Neural progenitor cell (in vitro differentiated cells): Measurements from ENCODE around the gene GPR132. TPM values are rescaled to one million over a fixed set of nuclear protein-coding genes. Genes with fewer than 3 reads are reported as not detected.

Experiments used
- DNase-seq: peaks from one replicate; pipeline ENCODE4 v3.0.0-alpha.2; 2016; ENCODE audit warnings: low spot score
- H2AFZ ChIP-seq: fragments of 200-600 bp; sonication (generic); replicated peaks from 2 replicates; pipeline ENCODE4 v1.6.1; 2016; ENCODE audit warnings: antibody characterized with exemption
- H3F3A ChIP-seq: fragments of 200-600 bp; sonication (generic); 2 replicates; pipeline ENCODE4 v1.6.1; 2016; ENCODE audit warnings: antibody characterized with exemption, low read depth
- H3K27ac ChIP-seq: fragments of 200-600 bp; sonication (generic); 2 replicates; pipeline ENCODE4 v1.5.1; 2016; ENCODE audit warnings: mild to moderate bottlenecking
- H3K27me3 ChIP-seq: fragments of 200-600 bp; sonication (generic); 2 replicates; pipeline ENCODE4 v1.6.1; 2016; ENCODE audit warnings: mild to moderate bottlenecking, moderate library complexity
- H3K36me3 ChIP-seq: fragments of 200-600 bp; sonication (generic); 2 replicates; pipeline ENCODE4 v1.5.1; 2016
- H3K4me1 ChIP-seq: fragments of 200-600 bp; sonication (generic); 2 replicates; pipeline ENCODE4 v1.6.1; 2016; ENCODE audit warnings: mixed run types
- H3K4me2 ChIP-seq: fragments of 200-600 bp; sonication (generic); 2 replicates; pipeline ENCODE4 v1.6.1; 2016
- H3K4me3 ChIP-seq: fragments of 200-600 bp; sonication (generic); 2 replicates; pipeline ENCODE4 v1.5.1; 2016
- H3K79me2 ChIP-seq: fragments of 200-600 bp; sonication (generic); 2 replicates; pipeline ENCODE4 v1.6.1; 2016; ENCODE audit warnings: low read depth
- H3K9ac ChIP-seq: fragments of 200-600 bp; sonication (generic); 2 replicates; pipeline ENCODE4 v1.6.1; 2016
- H3K9me3 ChIP-seq: fragments of 200-600 bp; sonication (generic); 2 replicates; pipeline ENCODE4 v1.5.1; 2016; ENCODE audit warnings: low read depth
- H4K20me1 ChIP-seq: fragments of 200-600 bp; sonication (generic); 2 replicates; pipeline ENCODE4 v1.6.1; 2016; ENCODE audit warnings: low read depth
- H3K27ac Mint-ChIP-seq: 3 replicates; pipeline ENCODE4 v1.8.0; 2021; ENCODE audit warnings: mixed read lengths
- H3K27me3 Mint-ChIP-seq: 2 replicates; pipeline ENCODE4 v1.8.0; 2022; ENCODE audit warnings: low read depth, mild to moderate bottlenecking, inconsistent platforms, moderate library complexity, mixed read lengths; ENCODE audit not compliant: insufficient read depth
- H3K36me3 Mint-ChIP-seq: 3 replicates; pipeline ENCODE4 v1.8.0; 2021; ENCODE audit warnings: mixed read lengths
- H3K4me1 Mint-ChIP-seq: 3 replicates; pipeline ENCODE4 v1.8.0; 2021; ENCODE audit warnings: mixed read lengths
- H3K4me3 Mint-ChIP-seq: 3 replicates; pipeline ENCODE4 v1.8.0; 2021; ENCODE audit warnings: mild to moderate bottlenecking, moderate library complexity, mixed read lengths
- H3K9me3 Mint-ChIP-seq: 3 replicates; pipeline ENCODE4 v1.8.0; 2020; ENCODE audit warnings: mixed read lengths
- EZH2 ChIP-seq: fragments of 200-600 bp; sonication (generic); IDR thresholded peaks from 2 replicates; pipeline ENCODE4 v1.6.1; 2017; ENCODE audit warnings: antibody characterized with exemption, mild to moderate bottlenecking, moderate library complexity
- EZH2phosphoT487 ChIP-seq: fragments of 200-600 bp; sonication (generic); IDR thresholded peaks from 2 replicates; pipeline ENCODE4 v1.6.1; 2017; ENCODE audit warnings: antibody characterized with exemption
- total RNA-seq: library from RNA; depleted of rRNA; stranded (reverse); fragments of >200 nt; gene quantifications from 2 replicates; pipeline ENCODE4 v1.2.3, GENCODE V29; 2015; ENCODE audit warnings: low replicate concordance
- TF ChIP-seq, protein P1 (sequence below): fragments of 200-600 bp; sonication (generic); IDR thresholded peaks from 2 replicates; pipeline ENCODE4 v1.5.1; 2017; ENCODE audit warnings: antibody characterized with exemption, mild to moderate bottlenecking

The GPR132 gene
- total RNA-seq, 1 donor from 2014 or later = 0.51 TPM

DNA sequence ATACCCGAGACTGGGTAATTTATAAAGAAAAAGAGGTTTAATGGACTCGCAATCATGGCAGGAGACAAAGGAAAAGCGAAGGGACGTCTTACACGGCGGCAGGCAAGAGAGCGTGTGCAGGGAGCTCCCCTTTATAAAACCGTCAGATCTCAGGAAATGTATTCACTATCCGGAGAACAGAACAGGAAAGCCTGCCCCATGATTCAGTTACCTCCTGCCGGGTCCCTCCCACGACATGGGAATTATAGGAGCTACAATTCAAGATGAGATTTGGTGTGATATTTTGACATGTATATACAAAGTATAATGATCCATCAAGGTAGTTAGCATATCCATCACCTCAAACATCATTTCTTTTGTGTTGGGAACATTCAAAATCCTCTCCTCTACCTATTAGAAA, 42.1 kb downstream of the GPR132 start:
- H3K4me1 ChIP-seq = peaks cover 17% of the 10 kb centered on the region
- H3K4me2 ChIP-seq = no peak overlapping the region
- peaks cover 38% of the 10 kb centered on the region for H3K4me1 Mint-ChIP-seq
- peaks cover 6% of the 10 kb centered on the region for H3K36me3 Mint-ChIP-seq
- DNase-seq = no peak
- no peak overlapping the region for H3K27ac ChIP-seq
- no peak overlapping the region for H3K9ac ChIP-seq
- H3K27ac Mint-ChIP-seq = no peak overlapping the region
- H3K27me3 ChIP-seq = peaks cover 2% of the 10 kb centered on the region
- peaks cover 13% of the 10 kb centered on the region for H3F3A ChIP-seq
- H3K9me3 ChIP-seq = no peaks in the 10 kb centered on the region
- H3K36me3 ChIP-seq = no peaks in the 10 kb centered on the region
- H3K4me3 ChIP-seq = no peak overlapping the region
- H3K4me3 Mint-ChIP-seq = peak overlapping the region; percentile 96
- peaks cover 23% of the 10 kb centered on the region for H4K20me1 ChIP-seq
- TF ChIP-seq EZH2phosphoT487 (no peak), EZH2 (no peak)
- TF ChIP-seq, protein P1, sequence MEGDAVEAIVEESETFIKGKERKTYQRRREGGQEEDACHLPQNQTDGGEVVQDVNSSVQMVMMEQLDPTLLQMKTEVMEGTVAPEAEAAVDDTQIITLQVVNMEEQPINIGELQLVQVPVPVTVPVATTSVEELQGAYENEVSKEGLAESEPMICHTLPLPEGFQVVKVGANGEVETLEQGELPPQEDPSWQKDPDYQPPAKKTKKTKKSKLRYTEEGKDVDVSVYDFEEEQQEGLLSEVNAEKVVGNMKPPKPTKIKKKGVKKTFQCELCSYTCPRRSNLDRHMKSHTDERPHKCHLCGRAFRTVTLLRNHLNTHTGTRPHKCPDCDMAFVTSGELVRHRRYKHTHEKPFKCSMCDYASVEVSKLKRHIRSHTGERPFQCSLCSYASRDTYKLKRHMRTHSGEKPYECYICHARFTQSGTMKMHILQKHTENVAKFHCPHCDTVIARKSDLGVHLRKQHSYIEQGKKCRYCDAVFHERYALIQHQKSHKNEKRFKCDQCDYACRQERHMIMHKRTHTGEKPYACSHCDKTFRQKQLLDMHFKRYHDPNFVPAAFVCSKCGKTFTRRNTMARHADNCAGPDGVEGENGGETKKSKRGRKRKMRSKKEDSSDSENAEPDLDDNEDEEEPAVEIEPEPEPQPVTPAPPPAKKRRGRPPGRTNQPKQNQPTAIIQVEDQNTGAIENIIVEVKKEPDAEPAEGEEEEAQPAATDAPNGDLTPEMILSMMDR = no peak
- H3K27me3 Mint-ChIP-seq = peaks cover 7% of the 10 kb centered on the region
- H3K79me2 ChIP-seq = peaks cover 41% of the 10 kb centered on the region
- H3K9me3 Mint-ChIP-seq = no peaks in the 10 kb centered on the region
- no peak overlapping the region for H2AFZ ChIP-seq

DNA sequence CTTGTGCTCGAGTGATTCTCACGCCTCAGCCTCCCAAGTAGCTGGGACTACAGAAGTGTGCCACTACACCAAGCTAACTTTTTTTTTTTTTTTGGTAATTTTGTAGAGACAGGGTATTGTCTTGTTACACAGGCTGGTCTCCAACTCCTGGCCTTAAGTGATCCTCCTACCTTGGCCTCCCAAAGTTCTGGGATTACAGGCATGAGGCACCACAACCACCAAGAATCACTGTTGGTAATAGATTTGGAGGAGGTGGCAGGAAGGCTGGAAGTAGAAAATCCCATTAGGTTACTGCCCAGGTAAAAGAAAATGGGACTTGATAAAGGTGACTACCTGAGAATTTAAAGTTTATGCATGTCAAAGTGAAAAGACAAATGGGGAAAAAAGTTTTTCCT, 43.0 kb downstream of the GPR132 start:
- Mint-ChIP-seq H3K4me1 (peaks cover 43% of the 10 kb centered on the region), H3K4me3 (peak overlapping the region; percentile 96)
- peak overlapping the region; percentile 84 for H3K4me2 ChIP-seq

DNA sequence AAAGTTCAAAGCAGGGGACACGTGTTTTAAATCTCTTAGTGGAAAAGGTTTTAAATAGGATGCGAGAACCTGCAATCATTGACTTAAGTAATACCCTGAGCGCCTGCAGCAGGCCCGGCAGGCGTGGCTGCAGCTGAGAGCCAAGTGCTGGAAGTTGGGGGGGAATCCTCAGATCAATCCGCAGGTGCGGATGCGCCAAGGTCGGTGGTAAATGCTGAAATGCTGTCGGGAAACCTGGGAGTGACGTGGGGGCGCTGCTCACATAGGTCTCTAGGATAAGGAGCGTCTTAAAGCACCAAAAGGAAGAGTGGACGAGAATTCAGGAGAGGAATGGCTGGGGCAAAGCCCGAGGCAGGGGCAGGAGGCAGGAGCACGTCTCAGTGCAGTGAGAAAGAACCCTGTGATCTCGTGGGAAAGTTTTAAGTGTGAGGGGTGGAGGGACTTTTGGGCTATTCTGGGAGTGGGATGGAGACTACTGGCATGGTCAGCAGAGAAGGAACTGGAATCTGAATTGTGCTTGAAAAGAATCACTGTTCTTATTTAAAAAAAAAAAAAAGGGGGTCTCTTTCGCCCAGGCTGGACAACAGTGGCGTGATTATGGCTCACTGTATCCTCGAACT, 43.5 kb downstream of the GPR132 start:
- Histone ChIP-seq H3K27ac (peak overlapping the region; percentile 70), H3K4me3 (peak overlapping the region; percentile 68), H3K27me3 (no peaks in the 10 kb centered on the region), H3K36me3 (no peaks in the 10 kb centered on the region), H3K79me2 (peaks cover 55% of the 10 kb centered on the region), H3K9ac (peak overlapping the region; percentile 33), H3F3A (peaks cover 21% of the 10 kb centered on the region), H3K4me1 (peaks cover 25% of the 10 kb centered on the region), H2AFZ (peak overlapping the region; percentile 48), H4K20me1 (peaks cover 37% of the 10 kb centered on the region), H3K9me3 (no peaks in the 10 kb centered on the region), H3K4me2 (peak overlapping the region; percentile 84)
- Mint-ChIP-seq H3K36me3 (peaks cover 10% of the 10 kb centered on the region), H3K9me3 (no peaks in the 10 kb centered on the region), H3K27ac (peak overlapping the region; percentile 97), H3K27me3 (peaks cover 7% of the 10 kb centered on the region), H3K4me1 (peaks cover 46% of the 10 kb centered on the region), H3K4me3 (peak overlapping the region; percentile 96)
- peak; percentile 76 for DNase-seq
- TF ChIP-seq, protein P1 = peak; percentile 35
- TF ChIP-seq EZH2 (no peak), EZH2phosphoT487 (no peak)

More for the DNA sequence above, 43.0 kb downstream of the GPR132 start:
- peaks cover 7% of the 10 kb centered on the region for H3K27me3 Mint-ChIP-seq
- H2AFZ ChIP-seq = no peak overlapping the region
- no peak overlapping the region for H3K9ac ChIP-seq
- H3K27me3 ChIP-seq = no peaks in the 10 kb centered on the region
- DNase-seq = no peak
- peaks cover 20% of the 10 kb centered on the region for H3F3A ChIP-seq
- no peak overlapping the region for H3K27ac Mint-ChIP-seq
- H3K27ac ChIP-seq = no peak overlapping the region
- no peak for TF ChIP-seq EZH2
- TF ChIP-seq EZH2phosphoT487 = no peak
- TF ChIP-seq, protein P1 = no peak
- no peaks in the 10 kb centered on the region for H3K9me3 ChIP-seq
- H4K20me1 ChIP-seq = peaks cover 32% of the 10 kb centered on the region
- H3K4me3 ChIP-seq = peak overlapping the region; percentile 68
- peaks cover 8% of the 10 kb centered on the region for H3K36me3 Mint-ChIP-seq
- H3K4me1 ChIP-seq = peaks cover 22% of the 10 kb centered on the region
- no peaks in the 10 kb centered on the region for H3K36me3 ChIP-seq
- peaks cover 50% of the 10 kb centered on the region for H3K79me2 ChIP-seq
- no peaks in the 10 kb centered on the region for H3K9me3 Mint-ChIP-seq
